Trophoblast cell (in vitro differentiated cells and primary cell): ENCODE results near the gene PTPRJ.
"Not testable (repeated sequence)": the region's sequence is repeated elsewhere in the genome, so short reads cannot be mapped to it uniquely, and the experiment has no call there.

Experiments used
- DNase-seq, 2 donors: peaks; one replicate each; pipeline ENCODE4 v3.0.0-alpha.2; 2016
- H2AFZ ChIP-seq: 2 replicates; pipeline ENCODE4 v1.6.1; 2013; ENCODE audit warnings: low read length, moderate library complexity, mild to moderate bottlenecking; ENCODE audit not compliant: insufficient read depth, poor library complexity
- H2AK5ac ChIP-seq: 2 replicates; pipeline ENCODE4 v1.6.1; 2013; ENCODE audit warnings: mild to moderate bottlenecking, low read length
- H2BK120ac ChIP-seq: 2 replicates; pipeline ENCODE4 v1.6.1; 2013; ENCODE audit warnings: low read length, mild to moderate bottlenecking, moderate library complexity; ENCODE audit not compliant: insufficient read depth, poor library complexity
- H2BK12ac ChIP-seq: 2 replicates; pipeline ENCODE4 v1.6.1; 2013; ENCODE audit warnings: mild to moderate bottlenecking, low read length, moderate library complexity
- H2BK5ac ChIP-seq: 2 replicates; pipeline ENCODE4 v1.6.1; 2013; ENCODE audit warnings: low read length, low read depth, moderate library complexity, mild to moderate bottlenecking; ENCODE audit not compliant: poor library complexity
- H3K14ac ChIP-seq: 2 replicates; pipeline ENCODE4 v1.6.1; 2013; ENCODE audit warnings: mild to moderate bottlenecking, low read length
- H3K18ac ChIP-seq: 2 replicates; pipeline ENCODE4 v1.6.1; 2013; ENCODE audit warnings: mild to moderate bottlenecking, low read length
- H3K23ac ChIP-seq: 2 replicates; pipeline ENCODE4 v1.6.1; 2013; ENCODE audit warnings: low read length
- H3K27ac ChIP-seq: 2 replicates; pipeline ENCODE4 v1.5.1; 2013; ENCODE audit warnings: low read depth, mild to moderate bottlenecking, inconsistent platforms, low read length, moderate library complexity
- H3K27me3 ChIP-seq: 2 replicates; pipeline ENCODE4 v1.6.1; 2013; ENCODE audit warnings: inconsistent platforms, mild to moderate bottlenecking, low read length, moderate library complexity; ENCODE audit not compliant: insufficient read depth
- H3K36me3 ChIP-seq, 2 experiments: 1 replicate in 1 of 2; 2 replicates in 1 of 2; pipeline ENCODE4 v1.6.1; 2013; ENCODE audit warnings: low read length in 2 of 2, mild to moderate bottlenecking in 2 of 2, moderate library complexity in 1 of 2; ENCODE audit not compliant: insufficient read depth in 2 of 2, control insufficient read depth in 1 of 2
- H3K4ac ChIP-seq: 2 replicates; pipeline ENCODE4 v1.6.1; 2013; ENCODE audit warnings: low read depth, mild to moderate bottlenecking, low read length, moderate library complexity
- H3K4me1 ChIP-seq, 2 experiments: 1 replicate in 1 of 2; 2 replicates in 1 of 2; pipeline ENCODE4 v1.6.1; 2013; ENCODE audit warnings: low read length in 2 of 2, mild to moderate bottlenecking in 2 of 2, moderate library complexity in 1 of 2; ENCODE audit not compliant: insufficient read depth in 2 of 2, control insufficient read depth in 1 of 2
- H3K4me2 ChIP-seq: 2 replicates; pipeline ENCODE4 v1.6.1; 2013; ENCODE audit warnings: inconsistent platforms, mild to moderate bottlenecking, low read length, moderate library complexity
- H3K4me3 ChIP-seq: 2 replicates; pipeline ENCODE4 v1.5.1; 2013; ENCODE audit warnings: mild to moderate bottlenecking, low read depth, low read length, inconsistent platforms
- H3K79me1 ChIP-seq: one replicate; pipeline ENCODE4 v1.6.1; 2013; ENCODE audit warnings: low read length
- H3K79me2 ChIP-seq: 2 replicates; pipeline ENCODE4 v1.6.1; 2013; ENCODE audit warnings: low read length, mild to moderate bottlenecking; ENCODE audit not compliant: control insufficient read depth, insufficient read depth, poor library complexity
- H3K9ac ChIP-seq: 2 replicates; pipeline ENCODE4 v1.6.1; 2013; ENCODE audit warnings: mild to moderate bottlenecking, low read length
- H3K9me3 ChIP-seq: 2 replicates; pipeline ENCODE4 v1.6.1; 2013; ENCODE audit warnings: low read depth, mild to moderate bottlenecking, control low read depth, inconsistent platforms, low read length; ENCODE audit not compliant: insufficient read depth
- H4K12ac ChIP-seq: 2 replicates; pipeline ENCODE4 v1.6.1; 2013; ENCODE audit warnings: low read depth, mild to moderate bottlenecking, low read length, moderate library complexity
- H4K8ac ChIP-seq: 2 replicates; pipeline ENCODE4 v1.6.1; 2013; ENCODE audit warnings: low read depth, mild to moderate bottlenecking, low read length, moderate library complexity
- H4K91ac ChIP-seq: one replicate; pipeline ENCODE4 v1.6.1; 2013; ENCODE audit warnings: low read depth, mild to moderate bottlenecking, low read length, moderate library complexity
- WGBS: extraction: QIAGEN DNeasy Blood & Tissue Kit; methylation state at CpG from one replicate; pipeline ENCODE4 v1.1.7; 2013; ENCODE audit warnings: missing lambda C conversion rate; ENCODE audit not compliant: insufficient read length, insufficient coverage; ENCODE audit errors: extremely low coverage; 5-methylcytosine and 5-hydroxymethylcytosine counted together

The PTPRJ gene

GRCh38 chr11:48020092-48020755 is 39.9 kb downstream of the PTPRJ start:
- H3K4me3 ChIP-seq, result no peak overlapping the region
- H3K4me2 ChIP-seq, result no peak overlapping the region
- H3K79me1 ChIP-seq, result peaks cover 2% of the 10 kb centered on the region
- H2BK5ac ChIP-seq, result no peak overlapping the region
- H2AK5ac ChIP-seq, result no peak overlapping the region
- H2BK120ac ChIP-seq, result no peak overlapping the region
- H3K79me2 ChIP-seq, result no peaks in the 10 kb centered on the region
- H3K9me3 ChIP-seq, result peaks cover 2% of the 10 kb centered on the region
- H3K9ac ChIP-seq, result no peak overlapping the region
- H3K14ac ChIP-seq, result no peak overlapping the region
- H3K27ac ChIP-seq, result no peak overlapping the region
- no CpG with 5 or more reads among the region's 17 CpGs for WGBS
- peak; percentile 24 to 47 for DNase-seq
- H3K23ac ChIP-seq, result no peak overlapping the region
- no peak overlapping the region for H2BK12ac ChIP-seq
- no peak overlapping the region for H4K12ac ChIP-seq
- no peaks in the 10 kb centered on the region for H3K36me3 ChIP-seq
- no peaks in the 10 kb centered on the region for H3K27me3 ChIP-seq
- no peak overlapping the region for H3K18ac ChIP-seq
- H2AFZ ChIP-seq, result no peak overlapping the region
- no peak overlapping the region for H4K8ac ChIP-seq
- no peak overlapping the region for H4K91ac ChIP-seq
- H3K4ac ChIP-seq, result no peak overlapping the region
- H3K4me1 ChIP-seq, result peaks cover 5 to 7% of the 10 kb centered on the region in 2 experiments

- not testable (repeated sequence) for H3K23ac ChIP-seq, H3K4me1 ChIP-seq, H2AFZ ChIP-seq, H3K4me3 ChIP-seq, H2AK5ac ChIP-seq, H3K79me2 ChIP-seq, H3K4me2 ChIP-seq, H3K14ac ChIP-seq, H4K91ac ChIP-seq, H3K27ac ChIP-seq, H2BK120ac ChIP-seq, H3K27me3 ChIP-seq, DNase-seq, H3K4ac ChIP-seq, H4K8ac ChIP-seq, H2BK5ac ChIP-seq, H3K18ac ChIP-seq, H3K79me1 ChIP-seq, H3K9me3 ChIP-seq, H3K36me3 ChIP-seq, H3K9ac ChIP-seq, H2BK12ac ChIP-seq, H4K12ac ChIP-seq
- WGBS, result no CpG with 5 or more reads among the region's 10 CpGs
These were observed 41.0 kb downstream of the PTPRJ start for GRCh38 chr11:48021201-48021820.

- peaks cover 2% of the 10 kb centered on the region for H3K9me3 ChIP-seq
- no peak overlapping the region for H2AK5ac ChIP-seq
- no peak overlapping the region for H3K23ac ChIP-seq
- WGBS, result no CpG with 5 or more reads among the region's 4 CpGs
- no peak overlapping the region for H2BK12ac ChIP-seq
- no peak overlapping the region for H4K8ac ChIP-seq
- H3K4me3 ChIP-seq, result no peak overlapping the region
- no peak overlapping the region for H3K14ac ChIP-seq
- no peak overlapping the region for H3K4ac ChIP-seq
- no peak overlapping the region for H2BK120ac ChIP-seq
- no peak overlapping the region for H3K27ac ChIP-seq
- no peak overlapping the region for H2AFZ ChIP-seq
- no peak overlapping the region for H2BK5ac ChIP-seq
- no peaks in the 10 kb centered on the region for H3K79me2 ChIP-seq
- H3K27me3 ChIP-seq, result no peaks in the 10 kb centered on the region
- H3K36me3 ChIP-seq, result no peaks in the 10 kb centered on the region
- DNase-seq, result no peak
- no peak overlapping the region for H4K12ac ChIP-seq
- no peak overlapping the region for H3K4me2 ChIP-seq
- no peak overlapping the region for H3K9ac ChIP-seq
- peaks cover 2% of the 10 kb centered on the region for H3K79me1 ChIP-seq
- no peak overlapping the region for H4K91ac ChIP-seq
- H3K4me1 ChIP-seq, result peaks cover 5 to 7% of the 10 kb centered on the region in 2 experiments
- H3K18ac ChIP-seq, result no peak overlapping the region
These were observed 42.1 kb downstream of the PTPRJ start for GRCh38 chr11:48022445-48022844.

GRCh38 chr11:48023608-48024007 is 43.2 kb downstream of the PTPRJ start:
- H2AFZ ChIP-seq, H3K18ac ChIP-seq, H4K8ac ChIP-seq, H3K27me3 ChIP-seq, H3K4me3 ChIP-seq, H3K4me1 ChIP-seq, H3K27ac ChIP-seq, H3K9ac ChIP-seq, H3K79me1 ChIP-seq, H3K4me2 ChIP-seq, H2AK5ac ChIP-seq, H3K36me3 ChIP-seq, H3K4ac ChIP-seq, H4K12ac ChIP-seq, H3K9me3 ChIP-seq, H3K14ac ChIP-seq, H3K23ac ChIP-seq, H4K91ac ChIP-seq, H3K79me2 ChIP-seq, H2BK12ac ChIP-seq, DNase-seq, H2BK120ac ChIP-seq, H2BK5ac ChIP-seq: not testable (repeated sequence)
- WGBS, result no CpG with 5 or more reads among the region's 7 CpGs
